Thoracic aorta (tissue), 2 donors: ENCODE results near the gene ZDHHC11B. TPM values are rescaled to one million over a fixed set of nuclear protein-coding genes. Genes with fewer than 3 reads are reported as not detected.
"Not testable (repeated sequence)": the region's sequence is repeated elsewhere in the genome, so short reads cannot be mapped to it uniquely, and the experiment has no call there.

Experiments used
- ATAC-seq: fragments of 150-250 bp; one replicate; pipeline ENCODE4 v1.8.0; 2017; ENCODE audit warnings: low read depth; ENCODE audit not compliant: insufficient number of reproducible peaks, low FRiP score
- DNase-seq: peaks from one replicate; pipeline ENCODE4 v3.0.0-alpha.2; 2020; ENCODE audit warnings: low spot score
- H3K27ac ChIP-seq, 2 donors: fragments of 200-600 bp; sonication (generic); 1 replicate in 1 of 2; 2 replicates in 1 of 2; pipeline ENCODE4 v1.5.1; 2016; ENCODE audit warnings: mild to moderate bottlenecking in 2 of 2, moderate library complexity in 2 of 2
- H3K27me3 ChIP-seq: fragments of 200-600 bp; sonication (generic); replicated peaks from 2 replicates; pipeline ENCODE4 v1.6.0; 2016; ENCODE audit warnings: mild to moderate bottlenecking; ENCODE audit not compliant: insufficient read depth
- H3K36me3 ChIP-seq: fragments of 200-600 bp; sonication (generic); one replicate; pipeline ENCODE4 v1.5.1; 2016
- H3K4me1 ChIP-seq, 2 donors: fragments of 200-600 bp; sonication (generic); 1 replicate in 1 of 2; 2 replicates in 1 of 2; pipeline versions ENCODE4 v1.5.1 to v1.6.0; 2016; ENCODE audit warnings: low read depth in 2 of 2, mild to moderate bottlenecking in 1 of 2; ENCODE audit not compliant: control insufficient read depth in 1 of 2
- H3K4me3 ChIP-seq: fragments of 200-600 bp; sonication (generic); 2 replicates; pipeline ENCODE4 v1.5.1; 2016; ENCODE audit warnings: mild to moderate bottlenecking
- H3K9me3 ChIP-seq: fragments of 200-600 bp; sonication (generic); 2 replicates; pipeline ENCODE4 v1.5.1; 2016
- total RNA-seq, 2 donors: library from RNA; depleted of rRNA; stranded (reverse); fragments of >200 nt; gene quantifications; one replicate each; pipeline versions ENCODE4 v1.1.0 to v1.2.3, GENCODE V29; 2016
- TF ChIP-seq, protein P1 (sequence below): fragments of 200-600 bp; sonication (generic); IDR thresholded peaks from one replicate; pipeline ENCODE4 v1.5.1; 2019; ENCODE audit warnings: antibody characterized with exemption

The ZDHHC11B gene, protein sequence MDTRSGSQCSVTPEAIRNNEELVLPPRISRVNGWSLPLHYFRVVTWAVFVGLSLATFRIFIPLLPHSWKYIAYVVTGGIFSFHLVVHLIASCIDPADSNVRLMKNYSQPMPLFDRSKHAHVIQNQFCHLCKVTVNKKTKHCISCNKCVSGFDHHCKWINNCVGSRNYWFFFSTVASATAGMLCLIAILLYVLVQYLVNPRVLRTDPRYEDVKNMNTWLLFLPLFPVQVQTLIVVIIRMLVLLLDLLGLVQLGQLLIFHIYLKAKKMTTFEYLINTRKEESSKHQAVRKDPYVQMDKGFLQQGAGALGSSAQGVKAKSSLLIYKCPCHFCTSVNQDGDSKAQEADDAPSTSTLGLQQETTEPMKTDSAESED
- total RNA-seq = 1 to 10 TPM; 1.8 to 8.7 TPM

DNA sequence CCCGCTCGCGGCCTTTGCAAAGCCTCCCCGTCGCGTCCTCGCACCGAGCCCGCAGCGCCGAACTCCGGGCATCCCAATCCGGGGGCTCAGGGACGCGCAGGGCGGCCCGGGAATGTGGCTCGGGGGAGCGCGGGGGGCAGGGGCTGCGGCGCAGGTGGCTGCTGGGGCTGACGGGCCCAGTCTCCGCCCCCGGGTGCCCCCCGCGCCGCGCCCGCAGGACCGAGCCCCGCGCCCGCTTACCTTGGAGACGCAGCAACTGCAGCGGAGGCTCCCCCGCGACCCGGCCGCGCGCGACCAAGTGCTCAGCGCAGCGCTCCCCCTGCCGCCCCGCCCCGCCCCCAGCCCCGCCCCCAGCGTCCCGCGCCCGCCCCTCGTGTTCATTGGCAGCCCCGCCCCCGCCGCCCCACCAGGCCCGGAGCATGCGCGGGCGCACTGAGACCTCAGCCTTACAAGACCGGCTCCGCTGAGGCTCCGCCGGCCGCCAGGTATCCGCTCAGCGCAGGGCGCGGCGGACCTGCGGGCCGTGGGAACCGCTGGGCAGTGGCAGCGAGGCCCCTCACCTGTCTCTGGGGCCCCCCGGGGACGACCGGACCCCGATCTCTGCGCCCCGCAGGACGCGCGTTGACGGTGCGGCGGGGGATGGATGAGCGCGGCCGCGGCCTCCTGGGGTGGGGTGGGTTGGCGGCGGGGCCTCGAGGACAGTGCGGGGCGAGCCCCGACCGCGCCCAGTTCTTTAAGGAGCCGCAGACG is at the start of gene ZDHHC11B:
Gene ZDHHC11B (minus strand): TSS at position 302 of the 750 bp plus-strand sequence. CDS start 17,810 bp downstream, outside the sequence.
- H3K4me1 ChIP-seq, H3K27me3 ChIP-seq, ATAC-seq, H3K36me3 ChIP-seq, H3K27ac ChIP-seq, H3K9me3 ChIP-seq: not testable (repeated sequence)
- peak; percentile 52 for DNase-seq
- peak within 1 kb of the TSS; percentile 75 for H3K4me3 ChIP-seq

DNA sequence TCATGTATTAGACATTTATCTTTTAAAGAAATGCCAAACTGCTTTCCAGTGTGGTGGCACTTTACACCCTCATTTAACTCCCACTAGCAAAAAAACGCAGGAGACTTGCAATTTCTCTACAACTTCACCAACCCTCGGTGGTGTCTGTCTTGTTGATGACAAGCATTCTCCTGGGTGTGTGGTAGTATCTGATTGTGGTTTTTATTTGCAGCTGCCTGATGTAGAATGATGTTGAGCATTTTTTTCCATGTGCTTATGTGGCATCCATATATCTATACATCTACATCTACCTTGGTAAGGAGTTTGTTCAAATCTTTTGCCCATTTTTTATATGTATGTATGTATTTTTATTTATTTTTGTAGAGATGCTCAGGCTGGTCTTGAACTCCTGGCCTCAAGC is 49.5 kb upstream of the ZDHHC11B start:
- H3K4me1 ChIP-seq, H3K27me3 ChIP-seq, DNase-seq, H3K36me3 ChIP-seq, ATAC-seq, H3K4me3 ChIP-seq, H3K27ac ChIP-seq, H3K9me3 ChIP-seq: not testable (repeated sequence)

DNA sequence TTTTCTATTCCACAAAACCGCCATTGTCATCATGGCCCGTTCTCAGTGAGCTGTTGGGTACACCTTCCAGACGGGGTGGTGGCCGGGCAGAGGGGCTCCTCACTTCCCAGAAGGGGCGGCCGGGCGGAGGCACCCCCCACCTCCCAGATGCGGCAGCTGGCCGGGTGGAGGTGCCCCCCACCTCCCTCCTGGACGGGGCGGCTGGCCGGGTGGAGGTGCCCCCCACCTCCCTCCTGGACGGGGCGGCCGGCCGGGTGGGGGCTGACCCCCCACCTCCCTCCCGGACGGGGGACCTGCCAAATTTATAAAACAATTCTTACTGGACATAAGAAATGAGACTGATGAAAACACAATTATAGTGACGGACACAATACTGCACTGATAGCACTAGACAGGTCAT is 43.7 kb upstream of the ZDHHC11B start:
- not testable (repeated sequence) for H3K27ac ChIP-seq, H3K4me3 ChIP-seq, H3K4me1 ChIP-seq, H3K9me3 ChIP-seq, H3K36me3 ChIP-seq, H3K27me3 ChIP-seq, DNase-seq, ATAC-seq

DNA sequence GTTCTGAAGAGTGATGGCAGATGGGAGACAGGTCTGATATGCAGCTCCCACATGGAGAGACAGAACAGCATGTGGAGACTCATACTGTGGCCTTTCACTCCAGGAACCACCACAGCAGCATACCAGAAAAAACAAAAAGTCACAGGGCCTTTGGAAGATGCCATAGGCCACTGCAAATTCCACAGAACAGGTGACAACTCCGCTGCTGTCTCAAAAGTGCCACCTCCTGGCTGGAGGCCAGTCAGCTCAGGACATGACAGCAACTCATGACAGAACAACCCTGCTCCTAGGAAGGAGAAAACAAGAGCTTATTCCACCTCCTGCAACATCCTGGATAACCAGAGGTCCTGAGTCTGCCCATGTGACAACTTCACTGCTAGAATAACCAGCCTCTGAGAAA is 41.0 kb upstream of the ZDHHC11B start:
- not testable (repeated sequence) for ATAC-seq

DNA sequence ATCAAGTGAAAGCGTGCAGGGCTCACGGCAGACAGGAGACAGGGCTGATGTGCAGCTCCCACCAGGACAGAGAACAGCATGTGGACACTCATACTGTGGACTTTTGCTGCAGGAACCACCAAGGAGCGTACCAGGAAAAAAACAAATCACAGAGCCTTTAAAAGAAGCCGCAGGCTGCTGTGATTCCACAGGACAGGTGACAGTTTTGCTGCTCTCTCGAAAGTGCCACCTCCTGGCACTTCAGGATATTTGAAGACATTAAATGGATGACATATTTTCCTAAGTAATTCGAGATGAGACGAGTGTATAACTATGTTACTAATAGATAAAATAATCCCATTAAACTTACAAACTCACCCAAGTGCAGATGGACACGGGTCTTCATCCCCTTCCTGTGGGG is 37.0 kb upstream of the ZDHHC11B start:
- Histone ChIP-seq H3K4me1 (no peaks in the 10 kb centered on the region), H3K36me3 (no peaks in the 10 kb centered on the region), H3K9me3 (no peaks in the 10 kb centered on the region), H3K27ac (no peak overlapping the region), H3K27me3 (no peaks in the 10 kb centered on the region), H3K4me3 (no peak overlapping the region)
- TF ChIP-seq, protein P1, sequence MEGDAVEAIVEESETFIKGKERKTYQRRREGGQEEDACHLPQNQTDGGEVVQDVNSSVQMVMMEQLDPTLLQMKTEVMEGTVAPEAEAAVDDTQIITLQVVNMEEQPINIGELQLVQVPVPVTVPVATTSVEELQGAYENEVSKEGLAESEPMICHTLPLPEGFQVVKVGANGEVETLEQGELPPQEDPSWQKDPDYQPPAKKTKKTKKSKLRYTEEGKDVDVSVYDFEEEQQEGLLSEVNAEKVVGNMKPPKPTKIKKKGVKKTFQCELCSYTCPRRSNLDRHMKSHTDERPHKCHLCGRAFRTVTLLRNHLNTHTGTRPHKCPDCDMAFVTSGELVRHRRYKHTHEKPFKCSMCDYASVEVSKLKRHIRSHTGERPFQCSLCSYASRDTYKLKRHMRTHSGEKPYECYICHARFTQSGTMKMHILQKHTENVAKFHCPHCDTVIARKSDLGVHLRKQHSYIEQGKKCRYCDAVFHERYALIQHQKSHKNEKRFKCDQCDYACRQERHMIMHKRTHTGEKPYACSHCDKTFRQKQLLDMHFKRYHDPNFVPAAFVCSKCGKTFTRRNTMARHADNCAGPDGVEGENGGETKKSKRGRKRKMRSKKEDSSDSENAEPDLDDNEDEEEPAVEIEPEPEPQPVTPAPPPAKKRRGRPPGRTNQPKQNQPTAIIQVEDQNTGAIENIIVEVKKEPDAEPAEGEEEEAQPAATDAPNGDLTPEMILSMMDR = no peak
- no peak for ATAC-seq
- DNase-seq = no peak

More for the DNA sequence above, 41.0 kb upstream of the ZDHHC11B start:
- not testable (repeated sequence) for H3K4me1 ChIP-seq, DNase-seq, H3K36me3 ChIP-seq, H3K27ac ChIP-seq, H3K4me3 ChIP-seq, H3K9me3 ChIP-seq, H3K27me3 ChIP-seq

DNA sequence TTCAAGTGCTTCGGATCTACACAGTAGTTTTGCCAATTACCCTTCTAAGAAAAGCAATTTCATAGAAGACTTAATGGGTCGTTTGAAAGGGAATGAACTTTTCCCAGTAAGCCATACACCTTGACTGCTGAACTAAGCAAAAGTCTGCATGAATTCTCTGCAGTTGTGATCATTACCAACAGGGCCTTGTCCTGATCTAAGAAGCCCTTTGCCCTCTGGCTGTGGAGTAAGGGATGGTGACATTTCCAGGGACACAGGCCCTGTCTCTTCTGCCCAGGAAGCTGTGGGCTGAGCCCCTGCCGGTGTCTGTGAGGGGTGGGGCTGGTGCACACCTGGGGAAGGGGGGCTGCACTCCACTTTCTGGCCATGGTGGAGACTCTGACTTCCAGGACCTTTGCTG is 35.7 kb upstream of the ZDHHC11B start:
- no peak for ATAC-seq

DNA sequence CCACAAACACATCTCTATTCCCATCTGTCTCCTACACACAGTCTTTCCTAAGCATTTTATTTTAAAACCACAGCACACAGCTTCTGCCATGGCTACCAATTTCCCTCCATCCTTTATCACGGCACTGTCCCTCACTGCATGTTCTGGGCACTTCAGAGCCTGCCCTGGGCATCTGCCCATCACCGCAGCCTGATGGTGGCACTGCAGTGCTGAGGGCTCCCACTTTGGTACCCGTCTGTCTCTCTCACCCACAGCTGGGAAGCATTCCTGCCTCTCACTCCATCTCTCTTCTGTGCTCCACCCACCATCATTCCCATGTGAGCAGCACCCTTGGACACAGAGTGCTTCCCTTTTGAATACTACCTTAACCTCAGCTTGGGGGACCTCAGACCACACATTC is 34.5 kb upstream of the ZDHHC11B start:
- DNase-seq (no peak), ATAC-seq (no peak)
- H3K4me1 ChIP-seq = no peaks in the 10 kb centered on the region
- H3K27me3 ChIP-seq = no peaks in the 10 kb centered on the region
- no peak overlapping the region for H3K27ac ChIP-seq
- H3K36me3 ChIP-seq = no peaks in the 10 kb centered on the region
- H3K4me3 ChIP-seq = no peak overlapping the region
- TF ChIP-seq, protein P1 = no peak
- peaks cover 3% of the 10 kb centered on the region for H3K9me3 ChIP-seq

More for the DNA sequence above, 35.7 kb upstream of the ZDHHC11B start:
- Histone ChIP-seq H3K27ac (no peak overlapping the region), H3K9me3 (peaks cover 3% of the 10 kb centered on the region), H3K27me3 (no peaks in the 10 kb centered on the region), H3K4me1 (no peaks in the 10 kb centered on the region), H3K4me3 (no peak overlapping the region), H3K36me3 (no peaks in the 10 kb centered on the region)
- DNase-seq = no peak
- TF ChIP-seq, protein P1 = no peak
